CD4-positive, alpha-beta T cell (primary cell): Measurements from ENCODE around the gene EXOC3. TPM values are rescaled to one million over a fixed set of nuclear protein-coding genes. Genes with fewer than 3 reads are reported as not detected.

Experiments used
- ATAC-seq: fragments of 200-7000 bp; cut with Tn5 transposase; one replicate; pipeline ENCODE4 v1.10.0; 2022; ENCODE audit warnings: mild to moderate bottlenecking; ENCODE audit not compliant: poor library complexity
- CTCF ChIA-PET: fragments of 350-600 bp; sonication (Branson Sonifier 250); formaldehyde crosslinking; loops from one replicate; lab custom pipeline; 2021; ENCODE audit warnings: antibody characterized with exemption, inconsistent platforms; lab: Charles Lee
- POLR2A ChIA-PET: fragments of 350-600 bp; sonication (Branson Sonifier 250); formaldehyde crosslinking; loops from one replicate; lab custom pipeline; 2021; ENCODE audit warnings: antibody characterized with exemption, inconsistent platforms; lab: Charles Lee
- DNase-seq, 14 experiments: peaks; one replicate each; pipeline ENCODE4 v3.0.0-alpha.2; 2013 to 2020; ENCODE audit warnings: mixed read lengths in 2 of 14
- H3K27ac ChIP-seq, 2 donors: one replicate each; pipeline versions ENCODE4 v1.5.1 to v1.7.0; 2013; ENCODE audit warnings: low read length in 2 of 2, low read depth in 1 of 2, mild to moderate bottlenecking in 1 of 2
- H3K27me3 ChIP-seq, 2 experiments: 1 replicate in 1 of 2; 2 replicates in 1 of 2; pipeline versions ENCODE4 v1.6.1 to v1.7.0; 2013; ENCODE audit warnings: low read length in 2 of 2, control low read depth in 1 of 2, mild to moderate bottlenecking in 1 of 2, moderate library complexity in 1 of 2; ENCODE audit not compliant: insufficient read depth in 2 of 2, control insufficient read depth in 1 of 2
- H3K36me3 ChIP-seq: one replicate; pipeline ENCODE4 v1.6.1; 2013; ENCODE audit warnings: low read length, control low read depth; ENCODE audit not compliant: insufficient read depth
- H3K4me1 ChIP-seq: one replicate; pipeline ENCODE4 v1.6.1; 2013; ENCODE audit warnings: low read length, control low read depth; ENCODE audit not compliant: insufficient read depth
- H3K4me3 ChIP-seq: one replicate; pipeline ENCODE4 v1.5.1; 2013; ENCODE audit warnings: mild to moderate bottlenecking, low read length, moderate library complexity
- H3K9me3 ChIP-seq, 2 experiments: 1 replicate in 1 of 2; 2 replicates in 1 of 2; pipeline versions ENCODE4 v1.6.1 to v1.7.0; 2013; ENCODE audit warnings: low read length in 2 of 2, mild to moderate bottlenecking in 2 of 2, control low read depth in 1 of 2, moderate library complexity in 1 of 2; ENCODE audit not compliant: control insufficient read depth in 1 of 2, insufficient read depth in 1 of 2
- H3K27ac Mint-ChIP-seq: one replicate; pipeline ENCODE4 v1.8.0; 2020; ENCODE audit warnings: mixed read lengths
- H3K27me3 Mint-ChIP-seq: one replicate; pipeline ENCODE4 v1.8.0; 2021; ENCODE audit warnings: mixed read lengths
- H3K36me3 Mint-ChIP-seq: one replicate; pipeline ENCODE4 v1.8.0; 2021; ENCODE audit warnings: low read depth, mixed read lengths
- H3K4me1 Mint-ChIP-seq: one replicate; pipeline ENCODE4 v1.8.0; 2021; ENCODE audit warnings: low read depth, mixed read lengths
- H3K4me3 Mint-ChIP-seq: one replicate; pipeline ENCODE4 v1.8.0; 2020; ENCODE audit warnings: mild to moderate bottlenecking, mixed read lengths
- H3K9me3 Mint-ChIP-seq: one replicate; pipeline ENCODE4 v1.8.0; 2020; ENCODE audit warnings: mixed read lengths
- CTCF ChIP-seq: fragments of 200-600 bp; IDR thresholded peaks from one replicate; pipeline ENCODE4 v1.8.0; 2022; ENCODE audit warnings: antibody characterized with exemption, mild to moderate bottlenecking
- intact Hi-C, 2 experiments: fragments of 100-400 bp; cut with DNase I in 1 of 2; cut with micrococcal nuclease in 1 of 2; formaldehyde crosslinking; loops; one replicate each; pipeline versions ENCODE4 v1.15.1 to v1.9.0; 2023 to 2025; cut with DNase I, micrococcal nuclease
- total RNA-seq, 174 experiments: library from RNA in 2 of 174; stranded (reverse) in 2 of 174; gene quantifications; one replicate each; pipeline ENCODE4 v1.2.3 and lab custom pipeline; 2021 to 2026

Gene EXOC3
- total RNA-seq, 2 experiments from 2014 or later: 82.4 to 84.1 TPM

GRCh38 chr5:478982-479535 is 36.1 kb downstream of the EXOC3 start:
- Mint-ChIP-seq H3K4me1 (peaks cover under 1% of the 10 kb centered on the region), H3K36me3 (no peaks in the 10 kb centered on the region), H3K27ac (no peak overlapping the region), H3K4me3 (no peak overlapping the region), H3K9me3 (no peaks in the 10 kb centered on the region), H3K27me3 (peaks cover 33% of the 10 kb centered on the region)
- Histone ChIP-seq H3K36me3 (no peaks in the 10 kb centered on the region), H3K27me3 (peaks cover 27 to 28% of the 10 kb centered on the region in 2 experiments), H3K27ac (no peak overlapping the region), H3K9me3 (peaks cover 0 to 44% of the 10 kb centered on the region in 2 experiments), H3K4me1 (peaks cover 20% of the 10 kb centered on the region), H3K4me3 (no peak overlapping the region)
- CTCF ChIA-PET: no interaction called here
- TF ChIP-seq CTCF: no peak
- DNase-seq: no peak
- no peak for ATAC-seq
- POLR2A ChIA-PET: no interaction called here
- intact Hi-C loops: no loop called here

GRCh38 chr5:479566-480319 is 36.8 kb downstream of the EXOC3 start:
- peaks cover 15% of the 10 kb centered on the region for H3K4me1 ChIP-seq
- intact Hi-C loops: no loop called here
- peaks cover 33% of the 10 kb centered on the region for H3K27me3 Mint-ChIP-seq
- no peaks in the 10 kb centered on the region for H3K36me3 Mint-ChIP-seq
- H3K27ac Mint-ChIP-seq: no peak overlapping the region
- no peak for DNase-seq
- no peak overlapping the region for H3K4me3 ChIP-seq
- H3K27me3 ChIP-seq: peaks cover 29 to 30% of the 10 kb centered on the region in 2 experiments
- H3K27ac ChIP-seq: no peak overlapping the region
- H3K4me3 Mint-ChIP-seq: no peak overlapping the region
- H3K9me3 ChIP-seq: peaks cover 0 to 44% of the 10 kb centered on the region in 2 experiments
- H3K9me3 Mint-ChIP-seq: no peaks in the 10 kb centered on the region
- no peak for TF ChIP-seq CTCF
- ChIA-PET CTCF (no interaction called here), POLR2A (interaction anchor here (0.9 kb wide), 1 partner anchor 8 kb away, joined by 4 read pairs; no protein-coding TSS in a partner anchor)
- no peaks in the 10 kb centered on the region for H3K36me3 ChIP-seq
- no peak for ATAC-seq
- H3K4me1 Mint-ChIP-seq: no peaks in the 10 kb centered on the region

- H3K4me3 ChIP-seq: no peak overlapping the region
- Mint-ChIP-seq H3K27me3 (peaks cover 35% of the 10 kb centered on the region), H3K4me1 (no peaks in the 10 kb centered on the region), H3K27ac (no peak overlapping the region), H3K9me3 (no peaks in the 10 kb centered on the region), H3K4me3 (no peak overlapping the region), H3K36me3 (no peaks in the 10 kb centered on the region)
- peaks cover 22 to 27% of the 10 kb centered on the region in 2 experiments for H3K27me3 ChIP-seq
- TF ChIP-seq CTCF: no peak
- no peaks in the 10 kb centered on the region for H3K36me3 ChIP-seq
- H3K4me1 ChIP-seq: peaks cover 14% of the 10 kb centered on the region
- no peak overlapping the region for H3K27ac ChIP-seq
- intact Hi-C loops: no loop called here
- ATAC-seq (no peak), DNase-seq (no peak)
- H3K9me3 ChIP-seq: peaks cover 0 to 37% of the 10 kb centered on the region in 2 experiments
- POLR2A ChIA-PET: no interaction called here
- CTCF ChIA-PET: no interaction called here
These were observed 38.4 kb downstream of the EXOC3 start for GRCh38 chr5:481347-481746.
